Gastrocnemius medialis (tissue), 4 donors: ENCODE data around the gene RNF26.

Experiments used
- POLR2A ChIP-seq, 2 donors: fragments of 450-650 bp; IDR thresholded peaks; one replicate each; pipeline ENCODE4 v1.6.1; 2017; ENCODE audit warnings: antibody characterized with exemption in 2 of 2, mild to moderate bottlenecking in 2 of 2, moderate library complexity in 2 of 2
- TF ChIP-seq, protein P1 (sequence below), 5 experiments: fragments of 450-650 bp in 3 of 5; fragments of 200-600 bp in 2 of 5; sonication (generic) in 2 of 5; IDR thresholded peaks in 4 of 5; conservative IDR thresholded peaks in 1 of 5; 1 replicate in 4 of 5; 2 replicates in 1 of 5; pipeline ENCODE4 v1.5.1; 2016 to 2019; ENCODE audit warnings: antibody characterized with exemption in 5 of 5, mild to moderate bottlenecking in 3 of 5, moderate library complexity in 3 of 5

DNA sequence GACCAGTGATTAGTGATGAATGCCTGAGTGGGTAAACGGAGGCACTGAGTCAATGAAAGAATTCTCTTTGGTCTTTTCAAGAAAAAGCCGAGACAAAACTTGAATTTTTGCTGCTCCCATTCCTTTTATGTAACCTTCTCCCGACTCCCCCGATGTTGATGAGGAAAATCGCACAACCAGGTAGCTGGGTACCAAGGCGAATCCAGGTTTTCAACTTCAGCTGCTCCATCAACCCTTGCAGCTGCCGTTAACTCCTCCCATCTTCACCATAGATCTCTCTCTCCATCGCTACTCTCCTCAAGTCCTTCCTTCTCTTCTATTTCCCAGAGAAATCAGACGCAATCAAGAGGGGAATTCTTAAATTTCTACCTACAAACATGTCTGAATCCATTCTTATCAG lies 47.8 kb downstream of the RNF26 start:
- no peak for TF ChIP-seq POLR2A (IDR thresholded peaks at IDR 0.05)
- TF ChIP-seq, protein P1, sequence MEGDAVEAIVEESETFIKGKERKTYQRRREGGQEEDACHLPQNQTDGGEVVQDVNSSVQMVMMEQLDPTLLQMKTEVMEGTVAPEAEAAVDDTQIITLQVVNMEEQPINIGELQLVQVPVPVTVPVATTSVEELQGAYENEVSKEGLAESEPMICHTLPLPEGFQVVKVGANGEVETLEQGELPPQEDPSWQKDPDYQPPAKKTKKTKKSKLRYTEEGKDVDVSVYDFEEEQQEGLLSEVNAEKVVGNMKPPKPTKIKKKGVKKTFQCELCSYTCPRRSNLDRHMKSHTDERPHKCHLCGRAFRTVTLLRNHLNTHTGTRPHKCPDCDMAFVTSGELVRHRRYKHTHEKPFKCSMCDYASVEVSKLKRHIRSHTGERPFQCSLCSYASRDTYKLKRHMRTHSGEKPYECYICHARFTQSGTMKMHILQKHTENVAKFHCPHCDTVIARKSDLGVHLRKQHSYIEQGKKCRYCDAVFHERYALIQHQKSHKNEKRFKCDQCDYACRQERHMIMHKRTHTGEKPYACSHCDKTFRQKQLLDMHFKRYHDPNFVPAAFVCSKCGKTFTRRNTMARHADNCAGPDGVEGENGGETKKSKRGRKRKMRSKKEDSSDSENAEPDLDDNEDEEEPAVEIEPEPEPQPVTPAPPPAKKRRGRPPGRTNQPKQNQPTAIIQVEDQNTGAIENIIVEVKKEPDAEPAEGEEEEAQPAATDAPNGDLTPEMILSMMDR (IDR thresholded peaks at IDR 0.05 in 4 of 5, conservative IDR thresholded peaks at IDR 0.05 in 1 of 5) = no peak
